ENCODE data around the gene SYPL2. TPM values are rescaled to one million over a fixed set of nuclear protein-coding genes. Genes with fewer than 3 reads are reported as not detected.

The SYPL2 gene
- total RNA-seq, 1 experiment from 2014 or later = not detected

GRCh38 chr1:109427171-109427467, 39.2 kb upstream of the SYPL2 start:
- ATAC-seq (no peak), DNase-seq (no peak)
- no peak for TF ChIP-seq EZH2 (IDR thresholded peaks at IDR 0.05; ENCODE audit: low read length, unreplicated experiment)
- TF ChIP-seq EZH2phosphoT487 (IDR thresholded peaks at IDR 0.05; ENCODE audit: borderline replicate concordance, low read length) = no peak
- Histone ChIP-seq H3K27me3 (ENCODE audit: low read length) (no peaks in the 10 kb centered on the region), H4K20me1 (ENCODE audit: low read length) (peaks cover 23% of the 10 kb centered on the region), H3K36me3 (ENCODE audit: low read depth, low read length) (peaks cover 8% of the 10 kb centered on the region; the same call in 1 of the 2 replicates), H3K9me3 (ENCODE audit: low read length) (no peaks in the 10 kb centered on the region), H2AFZ (ENCODE audit: low read length) (peak overlapping the region; percentile 82), H3K4me1 (ENCODE audit: insufficient read depth, low read length) (peaks cover 23% of the 10 kb centered on the region), H3K79me2 (ENCODE audit: low read length) (peaks cover 53% of the 10 kb centered on the region), H3F3A (ENCODE audit: low read length, unreplicated experiment) (no peaks in the 10 kb centered on the region), H3K4me3 (ENCODE audit: low read length) (peak overlapping the region; percentile 97), H3K27ac (ENCODE audit: low read length) (peak overlapping the region; percentile 88), H3K4me2 (ENCODE audit: low read length) (peak overlapping the region; percentile 82), H3K9me2 (replicated peaks; ENCODE audit: low read length) (no peaks in the 10 kb centered on the region), H3K9ac (ENCODE audit: low read length) (peak overlapping the region; percentile 93)
- intact Hi-C loops (cut with micrococcal nuclease) = loop anchor here (5.0 kb wide), 1 partner anchor 55 kb away; the partner anchor contains the start of gene ATXN7L2
- BruUV-seq (replicated peaks) = no TSS peak
- ChIA-PET CTCF (interaction anchor here (0.7 to 0.8 kb wide), 2 partner anchors 67 to 106 kb away, joined by 3 read pairs; partner anchors contain the start of gene CYB561D1), POLR2A (ENCODE audit: unreplicated experiment) (interaction anchor here (0.6 kb wide), 1 partner anchor 10 kb away, joined by 21 read pairs; no protein-coding TSS in a partner anchor)

GRCh38 chr1:109432336-109432735, 34.0 kb upstream of the SYPL2 start:
- Histone ChIP-seq H3K9me3 (ENCODE audit: low read length) (no peaks in the 10 kb centered on the region), H3K36me3 (ENCODE audit: low read depth, low read length) (no peaks in the 10 kb centered on the region), H3K9ac (ENCODE audit: low read length) (no peak overlapping the region), H3K27ac (ENCODE audit: low read length) (no peak overlapping the region), H3F3A (ENCODE audit: low read length, unreplicated experiment) (no peaks in the 10 kb centered on the region), H3K4me1 (ENCODE audit: insufficient read depth, low read length) (peaks cover 5% of the 10 kb centered on the region), H3K4me2 (ENCODE audit: low read length) (no peak overlapping the region), H3K9me2 (replicated peaks; ENCODE audit: low read length) (no peaks in the 10 kb centered on the region), H3K27me3 (ENCODE audit: low read length) (no peaks in the 10 kb centered on the region), H3K79me2 (ENCODE audit: low read length) (peaks cover 5% of the 10 kb centered on the region), H4K20me1 (ENCODE audit: low read length) (no peaks in the 10 kb centered on the region), H2AFZ (ENCODE audit: low read length) (no peak overlapping the region), H3K4me3 (ENCODE audit: low read length) (no peak overlapping the region)
- no peak for TF ChIP-seq EZH2phosphoT487 (IDR thresholded peaks at IDR 0.05; ENCODE audit: borderline replicate concordance, low read length)
- no peak for TF ChIP-seq CTCF (conservative IDR thresholded peaks at IDR 0.05; ENCODE audit: low read depth, low read length)
- TF ChIP-seq EZH2 (IDR thresholded peaks at IDR 0.05; ENCODE audit: low read length, unreplicated experiment) = no peak
- intact Hi-C loops (cut with micrococcal nuclease) = no loop called here
- ChIA-PET POLR2A (ENCODE audit: unreplicated experiment) (no interaction called here), CTCF (no interaction called here)
- BruUV-seq (replicated peaks) = no TSS peak
- ATAC-seq = no peak
- DNase-seq = no peak

- Histone ChIP-seq H3K27ac (ENCODE audit: low read length) (no peak overlapping the region), H4K20me1 (ENCODE audit: low read length) (no peaks in the 10 kb centered on the region), H3F3A (ENCODE audit: low read length, unreplicated experiment) (no peaks in the 10 kb centered on the region), H3K4me2 (ENCODE audit: low read length) (no peak overlapping the region), H2AFZ (ENCODE audit: low read length) (no peak overlapping the region), H3K27me3 (ENCODE audit: low read length) (no peaks in the 10 kb centered on the region), H3K79me2 (ENCODE audit: low read length) (no peaks in the 10 kb centered on the region), H3K9me3 (ENCODE audit: low read length) (no peaks in the 10 kb centered on the region), H3K4me1 (ENCODE audit: insufficient read depth, low read length) (no peaks in the 10 kb centered on the region), H3K9ac (ENCODE audit: low read length) (no peak overlapping the region), H3K4me3 (ENCODE audit: low read length) (no peak overlapping the region), H3K9me2 (replicated peaks; ENCODE audit: low read length) (no peaks in the 10 kb centered on the region), H3K36me3 (ENCODE audit: low read depth, low read length) (no peaks in the 10 kb centered on the region)
- POLR2A ChIA-PET (ENCODE audit: unreplicated experiment) = no interaction called here
- intact Hi-C loops (cut with micrococcal nuclease) = no loop called here
- TF ChIP-seq EZH2 (IDR thresholded peaks at IDR 0.05; ENCODE audit: low read length, unreplicated experiment) (no peak), EZH2phosphoT487 (IDR thresholded peaks at IDR 0.05; ENCODE audit: borderline replicate concordance, low read length) (no peak)
- no TSS peak for BruUV-seq (replicated peaks)
- ATAC-seq = no peak
- DNase-seq = no peak
- CTCF ChIA-PET = interaction anchor here (0.6 kb wide), 1 partner anchor 96 kb away, joined by 3 read pairs; no protein-coding TSS in a partner anchor
Measured at GRCh38 chr1:109433322-109433721, 33.0 kb upstream of the SYPL2 start.

GRCh38 chr1:109434484-109434883, 31.9 kb upstream of the SYPL2 start:
- Histone ChIP-seq H3F3A (ENCODE audit: low read length, unreplicated experiment) (no peaks in the 10 kb centered on the region), H2AFZ (ENCODE audit: low read length) (no peak overlapping the region), H3K4me3 (ENCODE audit: low read length) (no peak overlapping the region), H3K9me3 (ENCODE audit: low read length) (no peaks in the 10 kb centered on the region), H3K36me3 (ENCODE audit: low read depth, low read length) (no peaks in the 10 kb centered on the region), H3K9me2 (replicated peaks; ENCODE audit: low read length) (no peaks in the 10 kb centered on the region), H3K27ac (ENCODE audit: low read length) (no peak overlapping the region), H3K79me2 (ENCODE audit: low read length) (no peaks in the 10 kb centered on the region), H3K4me1 (ENCODE audit: insufficient read depth, low read length) (peaks cover 7% of the 10 kb centered on the region; the same call in 1 of the 2 replicates), H3K27me3 (ENCODE audit: low read length) (no peaks in the 10 kb centered on the region), H3K9ac (ENCODE audit: low read length) (no peak overlapping the region), H4K20me1 (ENCODE audit: low read length) (no peaks in the 10 kb centered on the region), H3K4me2 (ENCODE audit: low read length) (no peak overlapping the region)
- DNase-seq (no peak), ATAC-seq (no peak)
- intact Hi-C loops (cut with micrococcal nuclease) = no loop called here
- ChIA-PET POLR2A (ENCODE audit: unreplicated experiment) (no interaction called here), CTCF (no interaction called here)
- no TSS peak for BruUV-seq (replicated peaks)
- TF ChIP-seq CTCF (conservative IDR thresholded peaks at IDR 0.05; ENCODE audit: low read depth, low read length) (no peak), EZH2 (IDR thresholded peaks at IDR 0.05; ENCODE audit: low read length, unreplicated experiment) (no peak), EZH2phosphoT487 (IDR thresholded peaks at IDR 0.05; ENCODE audit: borderline replicate concordance, low read length) (no peak)

Data from PC-3 (cell line).